NCI-H524 treated with DMSO at 0.1 percent for 48 hours (cell line): ENCODE measurements around the gene TYW3.
"Not testable (repeated sequence)": the region's sequence is repeated elsewhere in the genome, so short reads cannot be mapped to it uniquely, and the experiment has no call there.

Source experiments
- DNase-seq: peaks from one replicate; lab custom pipeline; 2025; lab: John Stamatoyannopoulos, UW

TYW3 gene

DNA sequence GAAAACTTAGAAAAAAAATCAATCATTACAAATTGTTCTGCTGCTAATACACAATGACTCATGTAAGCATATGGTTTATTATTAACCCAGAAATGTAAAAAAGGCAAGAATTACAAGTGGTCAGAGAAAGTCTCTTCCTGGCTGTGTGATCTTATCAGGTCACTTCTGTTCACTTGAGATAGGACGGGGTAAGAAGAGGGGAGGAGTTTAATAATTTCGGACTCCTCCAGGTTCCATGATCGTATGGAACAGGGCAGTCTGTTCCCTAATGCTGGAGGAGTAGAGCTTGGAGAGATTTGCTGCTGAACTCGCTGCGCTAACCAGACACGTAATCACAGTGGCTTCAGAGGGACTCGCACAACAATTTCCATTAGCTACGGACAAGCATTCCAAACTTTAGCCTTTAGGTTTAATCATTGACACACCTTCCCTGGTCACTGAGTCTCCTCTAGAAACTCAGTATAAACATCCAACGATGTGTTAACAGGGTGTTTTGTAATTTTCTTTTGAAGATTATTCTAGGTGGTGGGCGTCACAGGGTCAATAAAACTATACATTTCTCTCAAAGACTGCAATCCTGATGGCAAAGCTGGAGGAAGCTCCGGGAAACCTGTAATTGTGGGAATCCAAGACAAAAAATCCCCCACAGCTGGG is 1.4 kb upstream of the TYW3 start:
- no peak for DNase-seq

- DNase-seq = not testable (repeated sequence)
These were observed 643 bp upstream of the TYW3 start for GRCh38 chr1:74732071-74732946.

- peak; percentile 36 for DNase-seq
These were observed 892 bp downstream of the TYW3 start for GRCh38 chr1:74733604-74734484.

DNA sequence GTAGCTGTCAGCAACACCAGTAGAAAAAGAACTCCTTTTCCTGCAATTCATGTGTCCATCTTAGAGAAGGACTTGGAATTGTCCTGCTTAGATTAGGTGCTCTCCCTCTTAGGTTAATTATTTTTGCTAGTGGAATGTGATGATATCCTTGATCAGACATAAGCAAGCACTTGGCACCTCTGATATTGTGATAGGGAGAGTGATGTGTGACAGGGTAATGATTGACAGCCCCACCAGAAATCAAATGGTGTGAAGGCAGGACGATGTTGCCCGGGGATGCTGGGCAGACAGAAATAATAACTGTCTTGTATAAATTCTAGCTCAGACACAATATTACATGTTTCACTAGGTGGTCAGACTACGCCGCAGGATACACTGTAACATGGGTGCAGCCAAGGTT is 4.4 kb downstream of the TYW3 start:
- DNase-seq = no peak

GRCh38 chr1:74740307-74740980 is 7.5 kb downstream of the TYW3 start:
- not testable (repeated sequence) for DNase-seq

GRCh38 chr1:74745247-74745646 is 12.3 kb downstream of the TYW3 start:
- not testable (repeated sequence) for DNase-seq

DNA sequence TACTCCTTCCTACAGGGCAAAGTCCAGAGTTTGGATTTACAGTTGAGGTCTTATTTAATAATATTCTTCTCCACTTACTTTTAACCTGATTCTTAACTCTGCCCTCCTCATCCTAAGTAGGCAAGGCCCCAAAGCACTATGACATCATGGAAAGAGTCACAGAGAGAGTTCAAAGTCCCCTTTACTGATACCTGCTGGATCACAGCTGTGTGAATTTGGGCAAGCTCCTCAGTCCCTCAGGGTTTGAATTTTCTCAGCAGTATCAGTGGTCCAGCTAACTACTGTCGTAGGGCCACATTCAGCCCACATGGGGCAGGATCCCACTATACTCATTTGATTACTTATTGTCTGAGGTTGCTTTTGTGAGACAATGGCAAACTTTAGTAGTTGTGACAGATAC is 16.0 kb downstream of the TYW3 start:
- DNase-seq = no peak

GRCh38 chr1:74753104-74753503 is 20.2 kb downstream of the TYW3 start:
- DNase-seq = no peak

GRCh38 chr1:74755475-74755874 is 22.5 kb downstream of the TYW3 start:
- DNase-seq = no peak

DNA sequence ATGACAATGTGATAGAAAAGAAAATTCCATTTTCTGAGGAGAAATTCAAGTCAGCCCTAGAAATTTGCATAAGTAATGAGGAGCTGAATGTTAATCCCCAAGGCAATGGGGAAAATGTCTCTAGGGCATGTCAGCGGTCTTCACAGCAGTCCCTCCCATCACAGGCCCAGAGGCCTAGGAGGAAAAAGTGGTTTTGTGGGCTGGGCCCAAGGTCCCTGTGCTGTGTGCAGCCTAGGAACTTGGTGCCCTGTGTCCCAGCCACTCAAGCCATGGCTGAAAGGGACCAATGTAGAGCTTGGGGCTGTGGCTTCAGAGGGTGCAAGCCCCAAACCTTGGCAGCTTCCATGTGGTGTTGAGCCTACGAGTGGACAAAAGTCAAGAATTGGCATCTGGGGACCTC is 23.7 kb downstream of the TYW3 start:
- not testable (repeated sequence) for DNase-seq

- no peak for DNase-seq
These were observed 30.9 kb downstream of the TYW3 start for GRCh38 chr1:74763807-74764206.

- no peak for DNase-seq
These were observed 33.6 kb downstream of the TYW3 start for GRCh38 chr1:74766579-74766978.

DNA sequence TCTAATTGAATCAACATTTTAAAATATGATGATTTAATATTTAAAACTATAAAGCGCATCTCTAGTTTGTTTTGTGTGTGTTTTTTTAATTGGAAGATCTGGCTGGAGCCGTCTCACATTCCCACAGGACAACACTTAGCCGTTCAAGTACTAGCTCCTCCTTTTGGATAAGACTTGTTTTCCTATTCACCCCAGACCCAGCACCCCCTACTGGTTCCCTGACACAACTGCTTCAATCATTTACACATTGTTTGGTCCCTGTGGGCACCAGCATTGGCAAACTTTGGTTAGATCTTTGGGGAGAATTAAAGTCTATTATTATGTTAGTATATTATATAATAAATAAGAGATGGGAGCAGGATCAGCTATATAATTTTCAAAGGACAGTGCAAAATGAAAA is 34.5 kb downstream of the TYW3 start:
- DNase-seq = no peak

DNA sequence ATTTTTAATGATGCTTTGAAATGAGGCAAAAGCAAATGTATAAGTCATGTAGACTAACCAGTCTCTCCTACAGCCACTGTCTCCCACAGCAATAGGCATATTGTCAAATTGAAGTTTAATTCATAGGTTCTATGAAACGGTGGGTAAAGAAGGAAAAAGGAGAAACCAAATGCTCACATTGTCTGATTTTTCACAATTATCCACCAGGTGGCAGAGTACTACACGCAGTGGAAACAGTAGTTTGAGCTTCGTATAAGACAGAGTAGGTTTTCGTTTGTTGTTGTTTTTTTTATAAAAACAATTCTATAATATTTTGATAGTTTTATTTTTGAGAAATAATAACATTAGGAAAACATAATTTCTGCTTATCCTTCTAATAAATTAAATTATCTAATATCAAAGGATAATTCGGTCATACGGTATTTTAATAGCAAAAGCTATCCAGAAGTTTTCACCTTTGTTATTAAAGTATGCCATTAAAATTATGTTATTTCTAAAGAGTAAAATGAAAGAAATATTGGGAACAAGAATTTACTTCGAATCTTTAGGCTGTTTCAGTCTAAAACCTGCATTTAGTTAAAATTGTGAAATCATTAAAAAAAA is 39.1 kb downstream of the TYW3 start:
- no peak for DNase-seq

GRCh38 chr1:74772945-74773344 is 40.0 kb downstream of the TYW3 start:
- DNase-seq = no peak

- no peak for DNase-seq
These were observed 40.6 kb downstream of the TYW3 start for GRCh38 chr1:74773582-74773981.

- DNase-seq = no peak
These were observed 42.8 kb downstream of the TYW3 start for GRCh38 chr1:74775735-74776134.

GRCh38 chr1:74777525-74777924 is 44.6 kb downstream of the TYW3 start:
- DNase-seq = no peak

DNA sequence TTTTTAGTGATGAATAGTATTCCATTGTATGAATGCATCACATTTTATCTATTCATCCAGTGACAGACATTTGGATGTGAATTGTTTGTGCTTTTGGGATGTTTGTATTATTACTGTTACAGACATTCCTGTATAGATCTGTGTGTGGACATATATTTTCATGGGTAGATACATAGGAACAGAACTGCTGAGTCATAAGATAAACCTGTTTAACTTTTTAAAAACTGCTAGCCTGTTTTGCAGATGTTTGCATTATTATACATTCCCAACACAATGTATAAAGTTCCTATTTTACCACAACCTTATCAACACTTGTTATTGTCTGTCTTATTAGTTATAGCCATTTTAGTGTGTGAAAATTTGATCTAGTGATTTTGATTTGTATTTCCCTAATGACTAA is 46.8 kb downstream of the TYW3 start:
- DNase-seq = no peak

GRCh38 chr1:74780594-74780993 is 47.6 kb downstream of the TYW3 start:
- no peak for DNase-seq

DNA sequence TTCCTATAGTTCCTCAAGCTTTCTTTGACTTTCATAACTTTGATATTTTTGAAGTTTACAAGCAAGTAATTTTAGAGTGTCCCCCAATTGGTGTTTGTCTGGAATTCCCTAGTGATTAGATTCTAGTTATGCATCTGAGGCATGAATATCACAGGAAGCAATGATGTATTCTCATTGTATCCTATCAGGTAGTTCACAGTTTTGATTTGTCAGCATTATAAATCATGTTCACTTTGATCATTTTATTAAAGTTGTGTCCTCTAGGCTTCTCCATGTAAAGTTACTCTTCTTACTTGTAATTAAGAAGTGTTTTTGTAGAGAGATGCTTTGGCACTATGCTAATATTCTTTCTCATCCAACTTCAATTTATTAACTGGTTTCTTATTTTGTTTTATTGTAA is 53.0 kb downstream of the TYW3 start:
- no peak for DNase-seq

GRCh38 chr1:74790453-74790852 is 57.5 kb downstream of the TYW3 start:
- DNase-seq = no peak
